ENCODE results near the gene ALS2CL.

ALS2CL gene

GRCh38 chr3:46664188-46664970, 29.1 kb downstream of the ALS2CL start:
- no peak for DNase-seq

GRCh38 chr3:46663591-46664135, 29.8 kb downstream of the ALS2CL start:
- no peak for DNase-seq

- no peak for DNase-seq
These were observed 30.5 kb downstream of the ALS2CL start for GRCh38 chr3:46662771-46663551.

- DNase-seq = no peak
These were observed 31.4 kb downstream of the ALS2CL start for GRCh38 chr3:46661776-46662766.

GRCh38 chr3:46660543-46661523, 32.6 kb downstream of the ALS2CL start:
- no peak for DNase-seq

GRCh38 chr3:46660003-46660402, 33.5 kb downstream of the ALS2CL start:
- no peak for DNase-seq

GRCh38 chr3:46659285-46659684, 34.2 kb downstream of the ALS2CL start:
- no peak for DNase-seq

- no peak for DNase-seq
These were observed 36.5 kb downstream of the ALS2CL start for GRCh38 chr3:46656778-46657556.

- DNase-seq = no peak
These were observed 38.2 kb downstream of the ALS2CL start for GRCh38 chr3:46655271-46655670.

- no peak for DNase-seq
These were observed 42.4 kb downstream of the ALS2CL start for GRCh38 chr3:46651084-46651483.

- no peak for DNase-seq
These were observed 44.0 kb downstream of the ALS2CL start for GRCh38 chr3:46649436-46649835.

- no peak for DNase-seq
These were observed 45.4 kb downstream of the ALS2CL start for GRCh38 chr3:46648096-46648495.

- no peak for DNase-seq
These were observed 46.8 kb downstream of the ALS2CL start for GRCh38 chr3:46646700-46647099.

GRCh38 chr3:46643701-46644100, 49.8 kb downstream of the ALS2CL start:
- no peak for DNase-seq

- DNase-seq = no peak
These were observed 50.5 kb downstream of the ALS2CL start for GRCh38 chr3:46642971-46643370.

- DNase-seq = no peak
These were observed 52.6 kb downstream of the ALS2CL start for GRCh38 chr3:46640927-46641326.

- DNase-seq = no peak
These were observed 54.3 kb downstream of the ALS2CL start for GRCh38 chr3:46639221-46639620.

- DNase-seq = no peak
These were observed 58.6 kb downstream of the ALS2CL start for GRCh38 chr3:46634856-46635255.

GRCh38 chr3:46632792-46633191, 60.7 kb downstream of the ALS2CL start:
- DNase-seq = no peak
